HepG2 (cell line): ENCODE results near the gene ATAD1. TPM values are rescaled to one million over a fixed set of nuclear protein-coding genes. Genes with fewer than 3 reads are reported as not detected.

Experiments used
- ATAC-seq: fragments of 200-7000 bp; cut with Tn5 transposase; 3 replicates; pipeline ENCODE4 v1.9.1; 2020; ENCODE audit warnings: mild to moderate bottlenecking, moderate library complexity
- BruUV-seq: library from RNA; stranded (reverse); fragments of 400-500 nt; replicated peaks from 2 replicates; lab custom pipeline; 2021; lab: Mats Ljungman, UMichigan
- CTCF ChIA-PET: fragments of 300-600 bp; formaldehyde crosslinking; extraction: SDS; loops from one replicate; lab custom pipeline; 2021; ENCODE audit warnings: low total read pairs, inconsistent platforms, low intra/inter-chr PET ratio; lab: Yijun Ruan, JAX
- POLR2A ChIA-PET: fragments of 350-600 bp; sonication (Branson Sonifier 250); formaldehyde crosslinking; loops from one replicate; lab custom pipeline; 2020; ENCODE audit warnings: antibody characterized with exemption, inconsistent platforms; lab: Yijun Ruan, JAX
- DNase-seq: peaks from one replicate; pipeline ENCODE4 v3.0.0-alpha.2; 2015; ENCODE audit warnings: low spot score
- FAIRE-seq: peaks from 3 replicates; lab custom pipeline; 2011; peaks lifted over from hg19 to GRCh38; lab: Jason Lieb, UNC
- H2AFZ ChIP-seq: one replicate; pipeline ENCODE4 v1.6.1; 2011; ENCODE audit warnings: low read length, inconsistent platforms
- H3K27ac ChIP-seq: fragments of 300-600 bp; 3 replicates; pipeline ENCODE4 v1.8.0; 2011; ENCODE audit warnings: mixed run types, mild to moderate bottlenecking, mixed read lengths, low read length, inconsistent platforms; ENCODE audit not compliant: insufficient read depth; ENCODE audit errors: extremely low read length
- H3K27me3 ChIP-seq, 2 experiments: fragments of 200-600 bp in 1 of 2; 2 replicates in 1 of 2; 3 replicates in 1 of 2; pipeline versions ENCODE4 v1.6.0 to v1.8.0; 2011; ENCODE audit warnings: low read length in 2 of 2, mild to moderate bottlenecking in 2 of 2, moderate library complexity in 2 of 2, inconsistent platforms in 1 of 2; ENCODE audit not compliant: insufficient read depth in 2 of 2, control insufficient read depth in 1 of 2
- H3K36me3 ChIP-seq, 2 experiments: fragments of 200-600 bp in 1 of 2; replicated peaks in 1 of 2; 2 replicates in 1 of 2; 3 replicates in 1 of 2; pipeline versions ENCODE4 v1.5.1 to v1.8.0; 2011; ENCODE audit warnings: low read length in 2 of 2, inconsistent platforms in 1 of 2; ENCODE audit not compliant: insufficient read depth in 2 of 2, control insufficient read depth in 1 of 2
- H3K4me1 ChIP-seq: 2 replicates; pipeline ENCODE4 v1.5.1; 2012; ENCODE audit warnings: low read length, inconsistent platforms; ENCODE audit not compliant: insufficient read depth
- H3K4me2 ChIP-seq: 2 replicates; pipeline ENCODE4 v1.6.0; 2011; ENCODE audit warnings: low read depth, low read length, inconsistent platforms
- H3K4me3 ChIP-seq, 3 experiments: fragments of 200-600 bp in 1 of 3; sonication (generic), shearing (Covaris generic) in 1 of 3; replicated peaks in 1 of 3; 2 replicates each; pipeline ENCODE4 v1.5.1; 2011 to 2016; ENCODE audit warnings: low read length in 3 of 3, inconsistent platforms in 2 of 3, low read depth in 2 of 3, mild to moderate bottlenecking in 2 of 3, control low read depth in 1 of 3, mixed read lengths in 1 of 3; ENCODE audit not compliant: insufficient read depth in 1 of 3
- H3K79me2 ChIP-seq: one replicate; pipeline ENCODE4 v1.6.1; 2011; ENCODE audit warnings: low read length, inconsistent platforms; ENCODE audit not compliant: insufficient read depth
- H3K9ac ChIP-seq: 2 replicates; pipeline ENCODE4 v1.6.0; 2011; ENCODE audit warnings: mild to moderate bottlenecking, low read depth, low read length, inconsistent platforms; ENCODE audit not compliant: insufficient read depth
- H3K9me3 ChIP-seq: 2 replicates; pipeline ENCODE4 v1.5.1; 2012; ENCODE audit warnings: mild to moderate bottlenecking, low read length
- H4K20me1 ChIP-seq: 2 replicates; pipeline ENCODE4 v1.6.0; 2011; ENCODE audit warnings: inconsistent platforms, mild to moderate bottlenecking, low read length, moderate library complexity; ENCODE audit not compliant: insufficient read depth
- AHR ChIP-seq: IDR thresholded peaks from 2 replicates; pipeline ENCODE4 v1.6.1; 2018; ENCODE audit warnings: missing genetic modification reagents, missing compliant biosample characterization
- ARID3A ChIP-seq: IDR thresholded peaks from 2 replicates; pipeline ENCODE4 v1.6.1; 2012; ENCODE audit warnings: low read depth, low read length, improper control_type of control experiment
- BATF2 ChIP-seq: sonication (generic); formaldehyde crosslinking; IDR thresholded peaks from 2 replicates; pipeline ENCODE4 v1.8.0; 2022; ENCODE audit warnings: mild to moderate bottlenecking, missing genetic modification reagents, moderate library complexity
- FOXK1 ChIP-seq: sonication (generic); formaldehyde crosslinking; IDR thresholded peaks from 2 replicates; pipeline ENCODE4 v1.4.0; 2020; ENCODE audit warnings: low read depth, missing genetic modification reagents, borderline replicate concordance
- HNF1A ChIP-seq, 2 experiments: sonication (generic) in 1 of 2; formaldehyde crosslinking in 1 of 2; IDR thresholded peaks; 2 replicates each; pipeline versions ENCODE4 v1.4.0 to v1.6.1; 2016 to 2020; ENCODE audit warnings: borderline replicate concordance in 1 of 2, low read depth in 1 of 2, mild to moderate bottlenecking in 1 of 2, missing genetic modification reagents in 1 of 2
- KDM5B ChIP-seq: sonication (generic); formaldehyde crosslinking; IDR thresholded peaks from 2 replicates; pipeline ENCODE4 v1.4.0; 2020; ENCODE audit warnings: missing genetic modification reagents, mild to moderate bottlenecking, borderline replicate concordance
- MED1 ChIP-seq: sonication (generic); formaldehyde crosslinking; IDR thresholded peaks from 2 replicates; pipeline ENCODE4 v1.4.0; 2020; ENCODE audit warnings: missing genetic modification reagents
- MED13 ChIP-seq: sonication (generic); formaldehyde crosslinking; IDR thresholded peaks from 2 replicates; pipeline ENCODE4 v1.5.0; 2020; ENCODE audit warnings: missing genetic modification reagents
- NFE2L2 ChIP-seq: fragments of 150-350 bp; IDR thresholded peaks from 2 replicates; pipeline ENCODE4 v1.6.1; 2014; ENCODE audit warnings: low read length
- SMAD1 ChIP-seq: sonication (generic); formaldehyde crosslinking; IDR thresholded peaks from 2 replicates; pipeline ENCODE4 v1.4.0; 2020; ENCODE audit warnings: missing genetic modification reagents, low read depth, mild to moderate bottlenecking, borderline replicate concordance
- ZBTB25 ChIP-seq: IDR thresholded peaks from 2 replicates; pipeline ENCODE4 v1.6.1; 2018; ENCODE audit warnings: missing genetic modification reagents
- ZNF143 ChIP-seq: sonication (generic); formaldehyde crosslinking; IDR thresholded peaks from 2 replicates; pipeline ENCODE4 v1.4.0; 2020; ENCODE audit warnings: missing genetic modification reagents
- ZNF850 ChIP-seq: sonication (generic); formaldehyde crosslinking; conservative IDR thresholded peaks from 2 replicates; pipeline ENCODE4 v1.9.0; 2021; ENCODE audit warnings: mild to moderate bottlenecking, missing genetic modification reagents
- WGBS: methylation state at CpG from one replicate; pipeline ENCODE4 v1.1.6; 2017; ENCODE audit warnings: low lambda C conversion rate; 5-methylcytosine and 5-hydroxymethylcytosine counted together
- in situ Hi-C: cut with HindIII; loops from 2 replicates; pipeline ENCODE4 v1.10.0; 2017; ENCODE audit warnings: low pct_unique_long_range_greater_than_20kb; ENCODE audit not compliant: extremely low pct_ligation_motif_present
- intact Hi-C: fragments of 100-400 bp; cut with micrococcal nuclease; formaldehyde crosslinking; loops from one replicate; pipeline ENCODE4 v1.10.0; 2022; ENCODE audit not compliant: unreplicated experiment
- polyA plus RNA-seq, 8 experiments: library from polyadenylated mRNA; depleted of rRNA in 3 of 8; stranded (reverse) in 7 of 8; unstranded in 1 of 8; fragments of >200 nt; fragmentation: Illumina TruSeq in 4 of 8; extraction: Trizol in 4 of 8; gene quantifications; 2 replicates each; pipeline versions ENCODE4 v1.2.1 to v1.2.3, GENCODE V29; 2011 to 2016; ENCODE audit warnings: low read depth in 4 of 8, missing spikeins in 1 of 8, mixed read lengths in 1 of 8; ENCODE audit not compliant: insufficient read depth in 1 of 8
- total RNA-seq, 5 experiments: library from RNA; depleted of rRNA; stranded (reverse); fragments of >200 nt; fragmentation: Illumina TruSeq; extraction: Trizol; gene quantifications; 2 replicates each; pipeline ENCODE4 v1.2.3, GENCODE V29; 2016; ENCODE audit warnings: low read depth in 1 of 5

The ATAD1 gene
- total and polyA plus RNA-seq, 2 of the 13 experiments (the other 11 are each of a cell fraction or from before 2014, with no cell fraction given) = 14.9 to 28.2 TPM

GRCh38 chr10:87740254-87740655 lies 77.8 kb downstream of the ATAD1 start (continued):
- peak; percentile 61; the same call in 1 of the 2 replicates for TF ChIP-seq ARID3A
- no peak for TF ChIP-seq NFE2L2
- peak; percentile 77 for TF ChIP-seq HNF1A (IDR thresholded peaks at IDR 0.05; ENCODE audit: low read depth)
- peak; percentile 22; the same call in 1 of the 2 replicates for TF ChIP-seq HNF1A (CRISPR knock-in tag; IDR thresholded peaks at IDR 0.05; ENCODE audit: borderline replicate concordance)
- TF ChIP-seq ZNF143 (CRISPR knock-in tag) = no peak

- no peak overlapping the region for H3K4me3 ChIP-seq
- no peaks in the 10 kb centered on the region for H3K79me2 ChIP-seq
- no peak overlapping the region for H3K4me2 ChIP-seq
- TF ChIP-seq FOXK1 (CRISPR knock-in tag) = no peak
- TF ChIP-seq MED1 (CRISPR knock-in tag) = no peak
- no peak for TF ChIP-seq SMAD1 (CRISPR knock-in tag)
- no peak for TF ChIP-seq ZNF850 (CRISPR knock-in tag)
- no peak for TF ChIP-seq MED13 (CRISPR knock-in tag)
- TF ChIP-seq ZBTB25 (CRISPR knock-in tag) = no peak
- no peak for TF ChIP-seq KDM5B (CRISPR knock-in tag)
- no peak for TF ChIP-seq AHR (CRISPR knock-in tag)
- TF ChIP-seq BATF2 (CRISPR knock-in tag) = no peak
- no peaks in the 10 kb centered on the region; a peak in 1 of 5 replicates for H3K27me3 ChIP-seq
- H2AFZ ChIP-seq = no peak overlapping the region
- H3K9ac ChIP-seq = no peak overlapping the region
- H3K36me3 ChIP-seq = no peaks in the 10 kb centered on the region
- CTCF ChIA-PET = no interaction called here
- no peaks in the 10 kb centered on the region for H4K20me1 ChIP-seq
- no peak for FAIRE-seq
- in situ Hi-C loops = loop anchor here (5.0 kb wide), 2 partner anchors 82 to 197 kb away; partner anchors contain the start of gene PAPSS2
- H3K4me1 ChIP-seq = peaks cover 24% of the 10 kb centered on the region
- intact Hi-C loops = no loop called here
- no peak overlapping the region for H3K27ac ChIP-seq
- BruUV-seq = no TSS peak
- ATAC-seq = no peak
- POLR2A ChIA-PET = no interaction called here
- DNase-seq = no peak
- no peaks in the 10 kb centered on the region for H3K9me3 ChIP-seq
- WGBS = 57% methylated on average over 4 of the region's 4 CpGs
Measured at GRCh38 chr10:87739703-87740102, 78.3 kb downstream of the ATAD1 start.
